Transverse colon (tissue), 4 donors: ENCODE data around the gene KDM1B. TPM values are rescaled to one million over a fixed set of nuclear protein-coding genes. Genes with fewer than 3 reads are reported as not detected.

ENCODE experiments used
- DNase-seq: peaks from one replicate; pipeline ENCODE4 v3.0.0-alpha.2; 2019
- H3K27ac ChIP-seq, 4 donors: fragments of 200-600 bp; sonication (generic); 2 replicates each; pipeline ENCODE4 v1.5.1; 2016 to 2018; ENCODE audit warnings: inconsistent platforms in 4 of 4
- H3K27me3 ChIP-seq: fragments of 200-600 bp; sonication (generic); 2 replicates; pipeline ENCODE4 v1.5.1; 2017; ENCODE audit warnings: inconsistent platforms
- H3K36me3 ChIP-seq, 4 donors: fragments of 200-600 bp; sonication (generic); 2 replicates each; pipeline ENCODE4 v1.5.1; 2017 to 2019; ENCODE audit warnings: inconsistent platforms in 4 of 4
- H3K4me1 ChIP-seq, 4 donors: fragments of 200-600 bp; sonication (generic); 2 replicates each; pipeline ENCODE4 v1.5.1; 2017 to 2020; ENCODE audit warnings: inconsistent platforms in 4 of 4
- H3K4me3 ChIP-seq, 4 donors: fragments of 200-600 bp; sonication (generic); 1 replicate in 1 of 4; 2 replicates in 3 of 4; pipeline versions ENCODE4 v1.5.1 to v1.6.1; 2017 to 2019; ENCODE audit warnings: inconsistent platforms in 4 of 4
- H3K9me3 ChIP-seq, 2 donors: fragments of 200-600 bp; sonication (generic); 2 replicates each; pipeline ENCODE4 v1.5.1; 2017 to 2019; ENCODE audit warnings: inconsistent platforms in 2 of 2
- EP300 ChIP-seq: sonication (generic); formaldehyde crosslinking; IDR thresholded peaks from one replicate; pipeline ENCODE4 v1.6.1; 2017; ENCODE audit warnings: antibody characterized with exemption, low read depth
- POLR2A ChIP-seq: fragments of 450-650 bp; IDR thresholded peaks from one replicate; pipeline ENCODE4 v1.6.1; 2016; ENCODE audit warnings: antibody characterized with exemption, mild to moderate bottlenecking, moderate library complexity
- POLR2AphosphoS5 ChIP-seq, 3 donors: sonication (generic); formaldehyde crosslinking; IDR thresholded peaks; one replicate each; pipeline ENCODE4 v1.6.1; 2016; ENCODE audit warnings: antibody characterized with exemption in 3 of 3
- WGBS, 2 donors: methylation state at CpG; one replicate each; pipeline ENCODE4 v1.1.5; 2018; ENCODE audit warnings: low coverage in 1 of 2; 5-methylcytosine and 5-hydroxymethylcytosine counted together
- in situ Hi-C, 4 donors: fragments of 200-750 bp; cut with MboI; loops; one replicate each; pipeline versions ENCODE4 v1.15.0 to v1.15.1; 2017; ENCODE audit warnings: low sequenced_read_pairs in 3 of 4, low pct_ligation_motif_present in 1 of 4, low pct_unique_long_range_greater_than_20kb in 1 of 4
- intact Hi-C: fragments of 100-400 bp; cut with DNase I; formaldehyde crosslinking; loops from one replicate; pipeline ENCODE4 v1.15.1; 2023; ENCODE audit warnings: low total_unique reads
- total RNA-seq, 4 donors: library from RNA; depleted of rRNA; stranded (reverse); fragments of >200 nt; gene quantifications; one replicate each; pipeline ENCODE4 v1.1.0, GENCODE V29; 2016
- TF ChIP-seq, protein P1 (sequence below), 5 experiments: fragments of 200-600 bp in 3 of 5; fragments of 450-650 bp in 2 of 5; sonication (generic) in 3 of 5; IDR thresholded peaks; 1 replicate in 2 of 5; 2 replicates in 3 of 5; pipeline ENCODE4 v1.5.1; 2016 to 2017; ENCODE audit warnings: antibody characterized with exemption in 5 of 5, inconsistent platforms in 3 of 5, mild to moderate bottlenecking in 2 of 5, moderate library complexity in 1 of 5

Gene KDM1B
- total RNA-seq, 4 donors from 2014 or later = 18.9 to 70.7 (median 40.0) TPM

DNA sequence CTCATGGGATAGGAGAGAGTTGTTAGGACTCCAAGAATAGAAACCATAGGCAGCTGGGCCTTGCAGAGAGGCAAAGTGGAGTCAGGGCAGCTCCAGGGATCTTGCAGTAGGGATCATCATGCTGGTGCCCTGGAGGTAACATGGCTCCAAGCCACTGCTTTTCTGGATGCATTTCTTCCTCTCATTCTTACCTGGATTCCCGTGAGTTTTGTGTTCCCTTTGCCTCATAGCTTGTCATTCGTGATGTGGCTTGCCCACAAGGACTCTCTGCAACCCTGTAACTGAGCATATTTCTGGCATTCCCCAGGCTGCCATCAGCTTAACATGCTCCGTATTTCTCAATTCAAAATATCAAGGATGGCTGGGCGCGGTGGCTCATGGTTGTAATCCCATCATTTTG, 38.1 kb upstream of the KDM1B start:
- H3K27ac ChIP-seq = no peak overlapping the region
- no peaks in the 10 kb centered on the region for H3K36me3 ChIP-seq
- WGBS, 2 donors = 91% methylated on average over 5 of the region's 5 CpGs; no CpG with 5 or more reads in 1 of the 2 donors
- no peak for DNase-seq
- no peak overlapping the region for H3K4me3 ChIP-seq
- peaks cover 0 to 10% (median 5%) of the 10 kb centered on the region in 4 donors for H3K4me1 ChIP-seq
- no peaks in the 10 kb centered on the region for H3K27me3 ChIP-seq
- TF ChIP-seq POLR2AphosphoS5 (IDR thresholded peaks at IDR 0.05) = no peak
- TF ChIP-seq, protein P1, sequence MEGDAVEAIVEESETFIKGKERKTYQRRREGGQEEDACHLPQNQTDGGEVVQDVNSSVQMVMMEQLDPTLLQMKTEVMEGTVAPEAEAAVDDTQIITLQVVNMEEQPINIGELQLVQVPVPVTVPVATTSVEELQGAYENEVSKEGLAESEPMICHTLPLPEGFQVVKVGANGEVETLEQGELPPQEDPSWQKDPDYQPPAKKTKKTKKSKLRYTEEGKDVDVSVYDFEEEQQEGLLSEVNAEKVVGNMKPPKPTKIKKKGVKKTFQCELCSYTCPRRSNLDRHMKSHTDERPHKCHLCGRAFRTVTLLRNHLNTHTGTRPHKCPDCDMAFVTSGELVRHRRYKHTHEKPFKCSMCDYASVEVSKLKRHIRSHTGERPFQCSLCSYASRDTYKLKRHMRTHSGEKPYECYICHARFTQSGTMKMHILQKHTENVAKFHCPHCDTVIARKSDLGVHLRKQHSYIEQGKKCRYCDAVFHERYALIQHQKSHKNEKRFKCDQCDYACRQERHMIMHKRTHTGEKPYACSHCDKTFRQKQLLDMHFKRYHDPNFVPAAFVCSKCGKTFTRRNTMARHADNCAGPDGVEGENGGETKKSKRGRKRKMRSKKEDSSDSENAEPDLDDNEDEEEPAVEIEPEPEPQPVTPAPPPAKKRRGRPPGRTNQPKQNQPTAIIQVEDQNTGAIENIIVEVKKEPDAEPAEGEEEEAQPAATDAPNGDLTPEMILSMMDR (IDR thresholded peaks at IDR 0.05) = no peak
- TF ChIP-seq POLR2A = no peak
- TF ChIP-seq EP300 = no peak
- no peaks in the 10 kb centered on the region for H3K9me3 ChIP-seq
- in situ Hi-C loops (loop anchor here (25.0 kb wide), 3 partner anchors 130 to 530 kb away; partner anchors contain the start of gene KIF13A (in 1 of the 4)), intact Hi-C loops (no loop called here)

DNA sequence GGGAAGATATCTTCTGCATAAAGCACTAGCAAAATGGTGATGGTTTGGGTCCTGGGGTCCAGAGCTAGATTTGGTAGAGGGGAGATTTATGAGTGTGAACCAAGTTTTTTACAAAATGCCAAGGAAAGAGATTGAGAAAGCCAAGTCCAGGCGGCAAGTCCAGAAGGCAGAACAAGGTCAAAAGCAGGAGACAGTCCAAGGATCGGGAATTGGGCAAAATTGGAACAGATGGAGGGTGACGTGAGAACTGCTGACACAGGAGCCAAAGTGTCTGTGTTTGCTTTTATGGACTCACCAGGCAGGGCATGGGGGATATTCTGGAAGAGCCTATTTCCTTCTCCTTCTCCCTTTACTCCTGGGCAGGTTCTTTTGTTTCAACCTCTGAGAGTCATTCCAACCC, 36.9 kb upstream of the KDM1B start:
- Histone ChIP-seq H3K27ac (no peak overlapping the region), H3K27me3 (no peaks in the 10 kb centered on the region), H3K9me3 (no peaks in the 10 kb centered on the region), H3K4me3 (no peak overlapping the region), H3K36me3 (no peaks in the 10 kb centered on the region), H3K4me1 (peaks cover 0 to 16% (median 7%) of the 10 kb centered on the region in 4 donors)
- in situ Hi-C loops (loop anchor here (25.0 kb wide), 3 partner anchors 131 to 531 kb away; partner anchors contain the start of gene KIF13A (in 1 of the 4)), intact Hi-C loops (no loop called here)
- no peak for DNase-seq
- 59 to 84% methylated on average over 3 of the region's 3 CpGs for WGBS, 2 donors
- TF ChIP-seq POLR2A (no peak), EP300 (no peak), POLR2AphosphoS5 (IDR thresholded peaks at IDR 0.05) (no peak)
- TF ChIP-seq, protein P1 (IDR thresholded peaks at IDR 0.05) = no peak

- H3K4me3 ChIP-seq = no peak overlapping the region
- 52 to 54% methylated on average over 2 to 5 of the region's 5 CpGs for WGBS, 2 donors
- H3K4me1 ChIP-seq = peaks cover 0 to 16% (median 7%) of the 10 kb centered on the region in 4 donors
- TF ChIP-seq POLR2A (no peak), EP300 (no peak), POLR2AphosphoS5 (IDR thresholded peaks at IDR 0.05) (no peak)
- TF ChIP-seq, protein P1 (IDR thresholded peaks at IDR 0.05) = no peak
- no peaks in the 10 kb centered on the region for H3K27me3 ChIP-seq
- H3K27ac ChIP-seq = no peak overlapping the region
- in situ Hi-C loops = loop anchor here (25.0 kb wide), 3 partner anchors 132 to 532 kb away; partner anchors contain the start of gene KIF13A (in 1 of the 4)
- no peaks in the 10 kb centered on the region for H3K9me3 ChIP-seq
- H3K36me3 ChIP-seq = no peaks in the 10 kb centered on the region
- intact Hi-C loops = no loop called here
- DNase-seq = peak; percentile 48
Measured at GRCh38 chr6:18119236-18119635, 36.0 kb upstream of the KDM1B start.

DNA sequence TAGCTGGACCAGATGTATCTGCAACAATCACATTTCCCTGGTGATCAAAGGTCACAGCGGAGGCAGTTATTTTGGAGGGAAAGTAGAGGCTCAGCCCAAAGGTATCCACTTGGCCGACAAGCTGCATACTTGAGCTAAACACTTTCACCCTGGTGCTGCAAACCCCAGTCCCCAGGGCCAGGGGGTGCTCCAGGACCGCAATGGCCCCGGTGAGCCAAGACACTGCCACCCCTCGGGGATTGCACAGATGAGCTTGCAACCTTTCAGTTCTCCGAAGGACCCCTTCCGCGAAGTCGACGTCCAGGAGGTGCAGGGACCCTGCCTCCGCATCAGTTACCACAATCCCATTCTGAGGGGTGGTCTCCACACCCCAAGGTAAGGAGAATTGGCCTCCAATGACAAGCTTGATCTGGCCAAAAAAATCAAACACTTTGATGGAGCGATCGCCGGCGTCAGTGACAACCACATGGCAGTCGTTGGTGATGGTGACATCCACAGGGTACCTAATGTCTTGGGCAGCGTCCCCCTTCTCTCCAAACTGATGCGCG, 33.6 kb upstream of the KDM1B start:
- Histone ChIP-seq H3K9me3 (no peaks in the 10 kb centered on the region), H3K36me3 (no peaks in the 10 kb centered on the region), H3K4me1 (peaks cover 0 to 16% (median 7%) of the 10 kb centered on the region in 4 donors), H3K27me3 (no peaks in the 10 kb centered on the region), H3K27ac (no peak overlapping the region), H3K4me3 (peak overlapping the region in 2 of 4 donors; percentile 45 to 54)
- WGBS, 2 donors = 87% methylated on average over 19 of the region's 19 CpGs; no CpG with 5 or more reads in 1 of the 2 donors
- DNase-seq = no peak
- in situ Hi-C loops = loop anchor here (10.0 to 25.0 kb wide), 4 partner anchors 134 to 534 kb away; partner anchors contain the start of gene KIF13A (in 1 of the 4)
- TF ChIP-seq, protein P1 (IDR thresholded peaks at IDR 0.05) = no peak
- intact Hi-C loops = loop anchor here (10.0 kb wide), 2 partner anchors 137 to 277 kb away; partner anchors contain the start of gene KIF13A
